GM23338 (cell line): Measurements from ENCODE around the gene CYP3A5. TPM values are rescaled to one million over a fixed set of nuclear protein-coding genes. Genes with fewer than 3 reads are reported as not detected.

Experiments
- ATAC-seq: fragments of 200-7000 bp; cut with Tn5 transposase; 3 replicates; pipeline ENCODE4 v1.9.1; 2020
- DNase-seq: peaks from one replicate; pipeline ENCODE4 v3.0.0-alpha.2; 2015; ENCODE audit warnings: low spot score
- H2AFZ ChIP-seq: fragments of 200-600 bp; sonication (generic); 2 replicates; pipeline ENCODE4 v1.8.0; 2016; ENCODE audit warnings: antibody characterized with exemption, mild to moderate bottlenecking, moderate library complexity
- H3F3A ChIP-seq: fragments of 200-600 bp; sonication (generic); replicated peaks from 2 replicates; pipeline ENCODE4 v1.8.0; 2017; ENCODE audit warnings: antibody characterized with exemption, mixed run types, low read depth
- H3K27ac ChIP-seq: fragments of 200-600 bp; sonication (generic); 2 replicates; pipeline ENCODE4 v1.6.1; 2016; ENCODE audit warnings: low read depth
- H3K27me3 ChIP-seq: fragments of 200-600 bp; sonication (generic); 2 replicates; pipeline ENCODE4 v1.8.0; 2016; ENCODE audit warnings: mild to moderate bottlenecking, mixed run types, moderate library complexity; ENCODE audit not compliant: insufficient read depth
- H3K36me3 ChIP-seq: fragments of 200-600 bp; sonication (generic); 2 replicates; pipeline ENCODE4 v1.8.0; 2016; ENCODE audit warnings: mild to moderate bottlenecking; ENCODE audit not compliant: insufficient read depth
- H3K4me1 ChIP-seq: fragments of 200-600 bp; sonication (generic); 2 replicates; pipeline ENCODE4 v1.8.0; 2016; ENCODE audit warnings: mild to moderate bottlenecking, moderate library complexity; ENCODE audit not compliant: insufficient read depth
- H3K4me2 ChIP-seq: fragments of 200-600 bp; sonication (generic); 2 replicates; pipeline ENCODE4 v1.7.1; 2017; ENCODE audit warnings: mixed run types
- H3K4me3 ChIP-seq: fragments of 200-600 bp; sonication (generic); 2 replicates; pipeline ENCODE4 v1.6.1; 2016; ENCODE audit warnings: mixed run types
- H3K79me2 ChIP-seq: fragments of 200-600 bp; sonication (generic); replicated peaks from 2 replicates; pipeline ENCODE4 v1.8.0; 2017; ENCODE audit warnings: mild to moderate bottlenecking; ENCODE audit not compliant: insufficient read depth
- H3K9me2 ChIP-seq: fragments of 200-600 bp; sonication (generic); 2 replicates; pipeline ENCODE4 v1.8.0; 2017; ENCODE audit not compliant: insufficient read depth
- H4K20me1 ChIP-seq: fragments of 200-600 bp; sonication (generic); replicated peaks from 2 replicates; pipeline ENCODE4 v1.8.0; 2017; ENCODE audit warnings: mild to moderate bottlenecking; ENCODE audit not compliant: insufficient read depth
- H3K27ac Mint-ChIP-seq: 2 replicates; pipeline ENCODE4 v1.8.0; 2020; ENCODE audit warnings: inconsistent platforms, mild to moderate bottlenecking, moderate library complexity, mixed read lengths
- H3K27me3 Mint-ChIP-seq: 3 replicates; pipeline ENCODE4 v1.8.0; 2022; ENCODE audit warnings: low read depth, mild to moderate bottlenecking, moderate library complexity, mixed read lengths, inconsistent platforms; ENCODE audit not compliant: insufficient read depth, poor library complexity
- H3K36me3 Mint-ChIP-seq: 3 replicates; pipeline ENCODE4 v1.8.0; 2021; ENCODE audit warnings: low read depth, mild to moderate bottlenecking, inconsistent platforms, moderate library complexity, mixed read lengths
- H3K4me1 Mint-ChIP-seq: 3 replicates; pipeline ENCODE4 v1.8.0; 2020; ENCODE audit warnings: mild to moderate bottlenecking, inconsistent platforms, mixed read lengths
- H3K4me3 Mint-ChIP-seq: 3 replicates; pipeline ENCODE4 v1.8.0; 2021; ENCODE audit warnings: moderate library complexity, mild to moderate bottlenecking, inconsistent platforms, mixed read lengths
- H3K9me3 Mint-ChIP-seq: 3 replicates; pipeline ENCODE4 v1.8.0; 2020; ENCODE audit warnings: moderate library complexity, mild to moderate bottlenecking, inconsistent platforms, mixed read lengths
- CREB1 ChIP-seq: fragments of 250-450 bp; sonication (Bioruptor Pico); IDR thresholded peaks from 2 replicates; pipeline ENCODE4 v1.5.0; 2020; ENCODE audit warnings: low read depth, mild to moderate bottlenecking, moderate library complexity
- CTCF ChIP-seq, 2 experiments: fragments of 200-600 bp in 1 of 2; sonication (generic) in 1 of 2; conservative IDR thresholded peaks; 2 replicates each; pipeline versions ENCODE4 v1.5.1 to v1.6.1; 2016 to 2017; ENCODE audit warnings: antibody characterized with exemption in 2 of 2, low read depth in 2 of 2, mild to moderate bottlenecking in 2 of 2, moderate library complexity in 1 of 2
- ETS1 ChIP-seq: IDR thresholded peaks from 2 replicates; pipeline ENCODE4 v1.6.1; 2016; ENCODE audit warnings: antibody characterized with exemption
- EZH2 ChIP-seq: fragments of 200-600 bp; sonication (generic); IDR thresholded peaks from one replicate; pipeline ENCODE4 v1.8.0; 2017; ENCODE audit warnings: antibody characterized with exemption, mild to moderate bottlenecking, low read depth; ENCODE audit not compliant: unreplicated experiment
- EZH2phosphoT487 ChIP-seq: fragments of 200-600 bp; sonication (generic); IDR thresholded peaks from one replicate; pipeline ENCODE4 v1.8.1; 2018; ENCODE audit warnings: antibody characterized with exemption; ENCODE audit not compliant: unreplicated experiment
- JUNB ChIP-seq: IDR thresholded peaks from one replicate; pipeline ENCODE4 v1.6.1; 2016; ENCODE audit warnings: antibody characterized with exemption; ENCODE audit not compliant: unreplicated experiment
- NANOG ChIP-seq: IDR thresholded peaks from 2 replicates; pipeline ENCODE4 v1.6.1; 2016; ENCODE audit warnings: antibody characterized with exemption, borderline replicate concordance
- POLR2AphosphoS5 ChIP-seq: IDR thresholded peaks from 2 replicates; pipeline ENCODE4 v1.6.1; 2016; ENCODE audit warnings: antibody characterized with exemption, low read depth
- REST ChIP-seq: IDR thresholded peaks from one replicate; pipeline ENCODE4 v1.6.1; 2018; ENCODE audit warnings: antibody characterized with exemption; ENCODE audit not compliant: unreplicated experiment
- STAT1 ChIP-seq: IDR thresholded peaks from one replicate; pipeline ENCODE4 v1.6.1; 2016; ENCODE audit warnings: antibody characterized with exemption; ENCODE audit not compliant: unreplicated experiment
- ZNF114 ChIP-seq: fragments of 250-450 bp; sonication (Bioruptor Pico); IDR thresholded peaks from 2 replicates; pipeline ENCODE4 v1.5.0; 2020; ENCODE audit warnings: mild to moderate bottlenecking, moderate library complexity
- ZNF331 ChIP-seq: fragments of 250-450 bp; sonication (Bioruptor Pico); IDR thresholded peaks from 2 replicates; pipeline ENCODE4 v1.5.0; 2020; ENCODE audit warnings: low read depth, mild to moderate bottlenecking, moderate library complexity
- ZNF462 ChIP-seq: fragments of 250-450 bp; sonication (Bioruptor Pico); IDR thresholded peaks from 2 replicates; pipeline ENCODE4 v1.5.0; 2020; ENCODE audit warnings: mild to moderate bottlenecking, moderate library complexity
- polyA plus RNA-seq: library from polyadenylated mRNA; unstranded; fragments of >200 nt; fragmentation: Nextera tagmentation; extraction: Ambion mirVana; gene quantifications from 2 replicates; pipeline ENCODE4 v1.2.1, GENCODE V29; 2016
- total RNA-seq: library from RNA; depleted of rRNA; stranded (reverse); fragments of >200 nt; shearing (Covaris generic); gene quantifications from 2 replicates; pipeline ENCODE4 v1.2.3, GENCODE V29; 2014

Gene CYP3A5
- total and polyA plus RNA-seq, 2 experiments from 2014 or later: 1.2 TPM; not detected in 1

- Histone ChIP-seq H3K9me2 (no peaks in the 10 kb centered on the region), H4K20me1 (no peaks in the 10 kb centered on the region), H3K4me3 (no peak overlapping the region), H2AFZ (no peak overlapping the region), H3K36me3 (no peaks in the 10 kb centered on the region), H3K27me3 (no peaks in the 10 kb centered on the region), H3F3A (no peaks in the 10 kb centered on the region), H3K4me1 (peaks cover 6% of the 10 kb centered on the region; the same call in 1 of the 2 replicates), H3K27ac (no peak overlapping the region), H3K79me2 (no peaks in the 10 kb centered on the region), H3K4me2 (no peak overlapping the region)
- Mint-ChIP-seq H3K27ac (no peak overlapping the region), H3K4me3 (no peak overlapping the region), H3K4me1 (peaks cover 8% of the 10 kb centered on the region), H3K36me3 (no peaks in the 10 kb centered on the region), H3K27me3 (peaks cover 4% of the 10 kb centered on the region), H3K9me3 (no peaks in the 10 kb centered on the region)
- no peak for TF ChIP-seq REST
- no peak for TF ChIP-seq STAT1
- no peak for TF ChIP-seq ZNF331 (CRISPR knock-in tag)
- no peak for TF ChIP-seq ZNF114 (CRISPR knock-in tag)
- TF ChIP-seq ZNF462 (CRISPR knock-in tag): no peak
- no peak for TF ChIP-seq ETS1
- no peak for TF ChIP-seq CTCF (conservative IDR thresholded peaks at IDR 0.05; ENCODE audit: low read depth in 2 of 2)
- TF ChIP-seq POLR2AphosphoS5: no peak
- no peak for TF ChIP-seq JUNB
- no peak for TF ChIP-seq NANOG
- TF ChIP-seq EZH2: no peak
- no peak for TF ChIP-seq CREB1 (CRISPR knock-in tag)
- TF ChIP-seq EZH2phosphoT487: no peak
- no peak for ATAC-seq
- no peak for DNase-seq
These were observed 7.2 kb downstream of the CYP3A5 start for GRCh38 chr7:99672573-99672972.
